Activated CD4-positive, alpha-beta T cell treated with anti-CD3 and anti-CD28 coated beads, Interleukin-2, Interleukin-4, amounts not matched to agents 100 ng/mL and 50 ng/mL, durations not matched to agents 16 hours and 8 hours (primary cell): ENCODE measurements around the gene C2orf92.
"Not testable (repeated sequence)": the region's sequence is repeated elsewhere in the genome, so short reads cannot be mapped to it uniquely, and the experiment has no call there.

Experiments
- DNase-seq: peaks from one replicate; pipeline ENCODE4 v3.0.0-alpha.2; 2020; ENCODE audit warnings: low spot score

C2orf92 gene

DNA sequence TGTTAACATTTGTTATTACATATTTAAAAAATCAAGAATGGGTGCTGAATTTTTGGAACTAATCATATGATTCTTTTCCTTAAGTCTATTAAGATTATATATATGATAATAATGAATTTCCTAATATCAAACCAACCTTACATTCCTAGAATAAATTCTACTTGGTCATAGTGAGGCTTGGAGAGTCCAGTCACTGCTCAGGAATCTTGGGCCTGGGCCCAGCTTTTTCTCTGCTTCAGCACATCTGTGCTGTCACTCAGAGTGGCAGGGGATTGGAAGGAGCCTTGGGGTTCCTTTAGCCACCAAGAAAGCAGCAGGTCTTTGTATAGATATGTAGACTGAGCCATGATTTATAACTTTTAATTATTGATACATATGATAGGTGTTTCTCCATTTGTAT is 24.0 kb downstream of the C2orf92 start:
- no peak for DNase-seq

DNA sequence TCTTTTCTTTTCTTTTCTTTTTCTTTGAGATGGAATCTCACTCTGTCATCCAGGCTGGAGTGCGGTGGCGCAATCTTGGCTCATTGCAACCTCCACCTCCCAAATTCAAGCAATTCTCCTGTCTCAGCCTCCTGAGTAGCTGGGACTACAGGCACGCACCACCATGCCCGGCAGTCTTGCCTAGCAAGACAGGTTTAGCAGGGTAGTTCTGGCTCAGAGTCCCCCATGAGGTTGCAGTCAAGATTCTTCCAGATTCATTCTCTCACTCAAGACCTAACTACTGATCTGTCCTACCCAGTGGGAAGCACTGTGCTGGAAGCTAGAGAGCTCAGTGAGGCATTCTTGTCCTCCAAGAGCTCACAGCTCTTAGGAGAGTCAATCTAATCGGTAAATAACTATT is 26.2 kb downstream of the C2orf92 start:
- no peak for DNase-seq

DNA sequence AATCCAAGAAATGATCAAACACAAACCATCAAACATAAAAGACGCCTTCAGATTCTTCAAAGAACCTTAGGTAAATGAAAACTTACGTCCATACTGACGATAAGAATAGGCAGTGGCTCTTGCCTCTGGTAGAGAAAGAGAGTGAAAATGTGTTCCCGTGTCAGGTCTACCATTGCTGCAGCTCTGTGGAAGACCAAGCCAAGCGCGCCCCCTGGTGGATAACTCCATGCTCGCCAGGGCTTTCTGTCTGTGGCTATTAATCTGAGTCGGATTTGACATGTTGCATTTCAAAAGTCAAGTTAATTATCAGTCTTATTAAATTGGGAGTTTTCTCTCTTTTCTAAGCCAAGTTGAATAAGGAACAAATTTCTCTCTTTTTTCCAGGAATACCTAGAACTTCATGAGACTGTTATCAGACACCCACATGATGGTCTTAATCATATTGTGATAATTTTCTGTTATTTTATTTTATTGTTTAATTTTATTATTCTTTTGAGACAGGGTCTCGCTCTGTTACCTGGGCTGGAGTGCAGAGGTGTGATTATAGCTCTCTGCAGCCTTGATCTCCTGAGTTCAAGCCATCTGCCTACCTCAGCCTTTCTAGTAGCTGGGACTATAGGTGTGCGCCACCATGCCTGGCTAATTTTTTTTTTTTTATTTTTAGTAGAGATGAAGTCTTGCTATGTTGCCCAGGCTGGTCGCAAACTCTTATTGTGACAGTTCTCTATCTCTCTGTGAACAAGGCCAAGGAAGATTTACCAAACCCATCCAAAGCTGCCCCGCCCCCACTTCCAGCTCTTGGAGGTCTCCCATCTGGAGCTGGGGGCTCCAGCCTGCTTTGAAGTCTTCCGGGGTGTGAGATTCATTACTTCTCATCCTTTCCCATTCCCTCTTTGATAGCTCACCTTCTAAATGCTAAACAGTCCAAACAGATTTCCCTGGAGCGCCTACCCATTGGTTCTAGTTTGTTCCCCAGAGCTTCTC is 28.0 kb downstream of the C2orf92 start:
- DNase-seq, result peak; percentile 93

DNA sequence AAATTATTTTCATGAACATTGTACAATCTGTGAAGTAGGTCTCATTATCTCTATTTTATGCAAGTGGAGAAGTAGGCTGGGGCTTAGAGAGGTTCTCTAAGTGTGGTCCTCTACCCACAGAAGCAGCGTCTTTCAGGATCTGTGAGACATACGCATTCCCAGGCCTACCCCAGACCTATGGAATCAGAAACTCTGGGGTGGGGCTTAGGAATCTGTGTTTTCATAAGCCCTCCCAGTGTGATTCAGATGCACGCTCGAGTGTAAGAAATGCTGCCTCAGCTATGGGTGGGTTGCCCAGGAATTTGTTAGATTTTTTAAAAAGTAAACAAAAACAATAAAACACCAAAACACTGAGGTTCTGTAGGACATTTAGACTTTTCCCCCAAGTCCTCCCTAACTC is 29.0 kb downstream of the C2orf92 start:
- DNase-seq, result no peak

DNA sequence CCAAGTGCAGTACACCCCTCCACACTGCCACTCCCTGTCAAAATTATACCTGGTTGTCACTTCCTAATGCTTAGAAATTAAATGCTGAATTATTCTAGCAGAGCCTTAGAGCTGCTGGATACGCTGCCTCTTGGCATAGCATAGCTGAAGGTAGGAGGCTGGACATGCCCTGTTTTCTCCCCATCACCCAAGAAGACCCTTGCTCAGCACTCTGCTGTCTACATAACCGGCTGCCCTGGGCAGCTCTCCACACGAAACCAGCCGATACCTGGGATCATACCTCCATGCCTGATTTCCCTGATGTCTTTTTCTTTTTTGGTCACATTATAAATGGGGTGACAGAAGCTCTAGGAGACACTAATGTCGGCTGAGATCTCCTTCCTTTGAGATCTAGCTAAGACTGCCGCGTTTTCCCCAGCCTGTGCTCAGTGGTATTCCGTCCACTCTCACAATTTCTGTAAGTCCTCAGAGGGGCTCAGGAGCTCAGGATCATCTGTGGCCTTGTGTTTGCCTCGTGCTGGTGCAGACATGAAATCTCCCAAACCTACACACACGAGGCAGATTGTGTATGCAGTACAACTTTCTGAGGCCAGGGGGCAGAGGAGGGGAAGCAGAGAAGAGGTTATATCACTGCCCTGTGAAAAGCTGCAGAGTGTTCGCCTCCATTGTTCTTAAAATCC is 30.4 kb downstream of the C2orf92 start:
- peak; percentile 74 for DNase-seq

DNA sequence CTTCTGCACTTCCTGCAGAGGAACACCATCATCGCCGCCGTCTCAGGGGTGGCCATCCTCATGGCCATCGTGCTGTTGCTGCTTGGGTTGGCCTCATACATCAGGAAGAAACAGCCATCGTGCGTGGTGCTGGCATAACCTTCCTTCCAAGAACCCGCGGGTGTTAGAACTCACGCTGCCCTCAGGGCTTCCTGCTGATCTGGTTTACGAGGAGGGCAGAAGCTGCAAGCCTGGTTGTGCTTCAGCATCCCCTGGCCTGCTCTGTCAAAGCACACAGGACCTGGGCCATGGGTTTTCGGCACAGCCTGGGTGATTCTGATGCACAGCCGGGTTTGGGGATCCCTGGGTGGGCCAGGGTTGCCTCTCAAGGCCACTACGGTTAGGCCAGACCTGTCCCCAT is 31.7 kb downstream of the C2orf92 start:
- no peak for DNase-seq

DNA sequence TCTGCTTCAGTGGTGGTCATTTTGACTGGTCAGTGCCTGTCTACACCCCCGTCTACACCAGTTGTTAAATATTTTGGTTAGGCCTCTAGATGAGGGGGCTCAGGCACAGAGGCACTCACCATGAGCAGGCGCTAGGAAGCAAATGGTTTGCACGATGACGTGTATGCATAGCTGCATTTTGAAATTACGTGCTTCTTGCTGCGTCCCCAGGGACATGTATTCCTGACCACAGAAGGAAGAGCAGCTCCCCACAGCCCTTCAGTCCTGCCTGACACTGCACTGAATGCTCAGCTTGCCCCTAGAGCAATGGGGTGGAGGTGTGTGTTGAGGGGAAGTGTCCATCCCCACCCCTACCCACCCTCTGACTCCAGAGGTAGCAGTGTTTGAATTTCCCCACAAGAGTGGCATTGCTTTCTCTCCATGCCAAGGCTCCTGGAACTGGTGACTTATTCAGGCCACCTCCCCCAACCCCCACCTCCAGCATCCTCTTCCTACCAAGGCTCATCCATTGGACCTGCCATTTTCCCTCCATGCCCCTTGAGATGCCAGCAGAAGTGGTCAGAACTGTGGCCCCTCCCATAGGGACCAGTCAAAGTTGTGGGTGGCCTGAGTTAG is 32.4 kb downstream of the C2orf92 start:
- no peak for DNase-seq

DNA sequence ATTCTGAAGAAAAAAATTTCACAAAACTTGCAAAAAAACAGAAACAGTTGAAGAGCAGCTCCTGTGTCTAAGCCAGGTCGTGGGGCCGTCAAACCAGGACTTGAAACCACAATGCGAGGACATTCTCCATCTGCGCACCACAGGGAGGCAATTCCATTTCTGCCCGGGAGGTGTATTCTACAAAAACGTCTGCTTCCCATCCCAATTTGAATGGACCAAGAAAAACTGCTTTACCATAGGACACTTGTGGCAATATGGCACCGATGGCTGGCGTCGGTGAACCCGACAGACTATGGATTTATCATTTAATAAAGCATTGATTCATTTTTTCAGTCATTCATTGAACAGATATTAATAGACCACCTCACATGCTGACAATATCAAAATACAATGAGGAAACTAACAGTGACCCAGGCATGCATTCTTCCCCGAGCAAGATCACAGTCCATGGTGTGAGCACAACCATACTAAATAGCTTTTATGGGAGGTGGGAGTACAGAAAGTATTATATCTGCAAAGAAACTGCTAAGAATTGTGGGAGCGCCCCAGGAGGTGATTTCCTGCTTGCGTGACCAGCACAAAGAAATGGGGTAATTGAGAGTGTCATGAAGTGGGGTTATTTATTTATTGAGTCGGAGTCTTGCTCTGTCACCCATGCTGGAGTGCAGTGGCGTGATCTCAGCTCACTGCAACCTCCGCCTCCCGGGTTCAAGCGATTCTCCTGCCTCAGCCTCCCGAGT is 33.4 kb downstream of the C2orf92 start:
- DNase-seq, result no peak

DNA sequence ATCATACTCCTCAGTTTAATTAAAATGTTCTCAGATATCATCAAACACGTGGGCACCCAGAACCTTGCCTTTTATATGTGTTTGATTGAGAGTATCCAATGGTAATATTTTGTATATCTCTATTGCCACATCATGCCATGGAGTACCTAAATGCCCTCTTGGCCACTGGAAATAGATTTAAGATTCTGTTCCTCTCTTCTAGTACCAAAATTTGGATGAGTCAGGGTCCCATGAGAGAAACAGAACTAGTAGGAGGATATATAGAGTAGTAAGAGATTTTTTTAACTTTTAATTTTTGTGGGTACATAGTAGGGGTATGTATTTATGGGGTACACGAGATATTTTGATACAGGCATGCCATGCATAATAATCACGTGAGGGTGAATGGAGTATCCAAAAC is 34.2 kb downstream of the C2orf92 start:
- DNase-seq, result no peak

DNA sequence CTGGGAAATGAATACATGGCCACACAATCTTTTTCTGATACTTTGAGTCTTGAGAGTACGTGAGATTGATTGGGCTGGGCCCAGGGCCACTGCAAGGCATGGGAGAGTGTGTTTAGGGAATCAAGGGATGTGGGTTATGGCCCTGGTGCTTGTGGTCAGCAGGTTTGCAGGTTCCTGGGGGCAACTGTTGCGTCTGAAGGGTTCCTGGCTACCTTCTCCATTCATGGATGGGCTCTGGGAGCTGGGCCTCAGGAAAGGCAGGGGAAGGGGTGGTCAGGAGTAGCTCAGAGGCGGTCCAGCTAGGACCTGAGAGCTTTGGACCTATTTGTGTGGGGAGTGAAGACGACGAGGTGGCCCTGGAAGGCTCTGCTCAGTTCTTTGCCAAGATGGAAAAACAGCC is 35.5 kb downstream of the C2orf92 start:
- DNase-seq, result no peak

DNA sequence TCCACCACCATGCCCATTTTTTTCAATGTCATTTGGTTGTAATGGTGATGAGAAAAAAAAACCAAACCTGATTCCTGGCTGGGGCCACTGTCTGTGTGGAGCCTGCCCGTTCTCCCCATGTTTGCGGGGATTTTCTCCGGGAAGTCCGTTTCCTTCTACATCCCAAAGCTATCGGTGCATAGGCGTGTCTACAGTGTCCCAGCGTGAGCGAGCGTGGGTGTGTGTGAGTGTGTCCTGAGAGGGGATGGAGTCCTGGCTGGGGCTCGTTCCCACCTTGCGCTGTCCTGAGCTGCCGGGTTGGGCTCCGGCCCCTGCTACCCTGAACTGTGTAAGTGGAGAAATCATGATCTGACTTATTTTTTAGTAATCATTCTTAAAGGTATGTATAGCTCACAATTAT is 36.6 kb downstream of the C2orf92 start:
- DNase-seq, result no peak

DNA sequence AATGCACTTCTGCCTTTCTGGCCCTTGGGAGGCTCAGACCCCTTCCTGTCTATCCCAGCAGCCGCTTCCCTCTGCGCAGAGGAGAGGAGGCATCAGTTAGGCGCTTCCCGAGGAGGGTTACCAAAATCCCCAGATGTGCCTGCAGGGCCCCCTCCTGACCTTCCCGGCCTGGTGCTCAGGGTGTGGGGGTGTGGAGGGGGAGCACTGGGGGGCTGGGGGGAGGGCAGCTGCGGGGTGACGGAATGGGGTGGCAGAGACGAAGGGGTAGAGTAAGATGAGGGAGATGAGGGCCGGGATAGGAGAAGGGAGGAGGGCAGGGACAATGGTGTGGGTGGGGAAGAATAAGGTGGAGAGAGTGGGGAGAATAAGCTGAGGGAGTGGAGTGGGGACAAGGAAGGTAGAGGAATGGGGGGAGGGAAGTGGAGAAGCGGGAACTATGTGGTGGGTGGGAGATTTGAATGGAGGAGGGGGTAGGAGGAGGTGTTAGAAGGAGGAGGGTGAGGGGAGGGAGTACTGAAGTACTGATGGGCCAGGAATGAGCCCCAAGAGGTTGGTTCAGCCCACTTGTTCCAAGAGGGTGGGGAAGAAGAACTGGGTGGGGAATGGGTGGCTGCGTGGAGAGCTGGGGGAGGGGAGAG is 37.3 kb downstream of the C2orf92 start:
- DNase-seq, result no peak

DNA sequence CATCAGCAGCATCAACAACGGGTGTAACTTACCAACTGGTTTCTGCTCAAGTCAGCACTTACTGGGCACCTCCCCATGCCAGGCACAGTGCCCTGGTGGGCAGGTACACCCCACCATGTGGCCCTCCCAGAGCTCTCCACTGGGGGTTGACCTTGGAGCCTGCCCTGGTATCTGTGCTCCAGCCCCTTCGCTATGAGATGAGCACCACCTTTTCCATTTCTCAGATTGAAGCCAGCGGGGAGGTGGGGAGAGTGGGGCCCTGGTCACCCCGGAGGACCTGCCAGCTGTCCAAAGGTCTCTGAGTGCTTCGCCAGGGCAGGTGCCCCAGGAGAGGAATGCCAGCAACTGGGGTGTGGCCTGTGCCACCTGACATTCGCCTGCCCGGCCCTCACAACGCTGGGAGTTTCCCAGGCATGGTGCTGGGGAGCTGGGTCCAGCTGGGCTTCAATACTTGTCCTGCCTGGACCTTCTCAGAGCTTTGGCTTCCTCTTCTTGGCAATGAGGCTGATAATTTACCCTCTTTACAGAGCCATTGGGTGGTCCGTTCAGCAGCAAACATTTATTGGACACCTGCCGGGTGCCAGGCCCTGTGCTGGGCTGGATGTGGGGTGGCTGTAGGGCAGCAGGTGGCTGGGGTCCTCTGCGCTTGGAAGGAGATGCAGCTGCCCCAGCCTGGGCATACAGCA is 38.0 kb downstream of the C2orf92 start:
- DNase-seq, result no peak

DNA sequence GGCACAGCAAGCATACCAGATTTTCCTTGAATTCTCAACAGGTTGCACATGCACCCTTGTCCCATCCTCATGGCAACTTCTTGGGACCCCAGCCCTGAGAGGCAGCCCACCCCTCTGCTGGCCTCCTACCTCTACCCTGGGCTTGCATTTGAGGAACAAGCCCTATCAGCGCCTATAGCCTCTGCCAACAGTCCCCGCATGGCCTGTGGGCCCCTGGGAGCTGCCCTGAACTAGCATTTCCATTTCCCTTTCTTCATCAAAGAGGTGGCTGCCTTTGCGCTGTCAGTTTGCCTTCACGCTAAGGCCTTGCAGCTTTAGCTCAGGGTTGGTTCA is 38.5 kb downstream of the C2orf92 start:
- DNase-seq, result no peak

DNA sequence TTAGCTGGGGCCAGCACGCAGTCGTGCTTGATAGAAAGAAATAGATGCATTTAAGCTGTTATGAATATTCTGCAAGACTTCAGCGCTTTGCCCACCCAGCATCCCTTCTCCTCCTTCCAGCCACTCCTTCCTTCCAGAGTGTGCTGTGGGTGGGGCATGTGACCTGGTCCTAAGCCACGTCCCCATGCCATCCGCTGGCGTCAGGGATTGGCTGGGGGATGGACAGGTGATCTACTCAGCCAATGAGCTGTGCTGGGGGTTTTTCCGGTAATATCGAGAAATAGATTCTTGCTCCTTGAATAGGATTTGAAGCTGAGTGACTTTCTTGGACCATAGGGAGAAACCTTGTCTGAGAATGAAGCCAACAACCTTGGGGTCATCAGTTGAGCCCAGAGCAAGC is 39.1 kb downstream of the C2orf92 start:
- no peak for DNase-seq

DNA sequence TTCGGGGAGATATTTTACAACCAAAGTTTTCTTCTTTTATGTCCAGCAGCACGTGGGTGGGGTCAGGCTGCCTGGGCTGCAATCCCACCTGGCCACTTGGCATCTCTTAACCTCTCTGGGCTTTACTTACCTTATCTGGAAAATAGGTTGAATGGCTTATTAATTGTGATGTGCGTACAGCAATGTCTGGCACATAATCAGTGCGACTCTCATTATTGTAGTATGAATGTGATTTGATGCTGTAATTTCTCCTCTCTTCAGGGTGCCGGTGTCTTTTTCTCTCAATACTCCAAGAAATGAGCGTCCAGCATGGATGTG is 41.8 kb downstream of the C2orf92 start:
- DNase-seq, result no peak

DNA sequence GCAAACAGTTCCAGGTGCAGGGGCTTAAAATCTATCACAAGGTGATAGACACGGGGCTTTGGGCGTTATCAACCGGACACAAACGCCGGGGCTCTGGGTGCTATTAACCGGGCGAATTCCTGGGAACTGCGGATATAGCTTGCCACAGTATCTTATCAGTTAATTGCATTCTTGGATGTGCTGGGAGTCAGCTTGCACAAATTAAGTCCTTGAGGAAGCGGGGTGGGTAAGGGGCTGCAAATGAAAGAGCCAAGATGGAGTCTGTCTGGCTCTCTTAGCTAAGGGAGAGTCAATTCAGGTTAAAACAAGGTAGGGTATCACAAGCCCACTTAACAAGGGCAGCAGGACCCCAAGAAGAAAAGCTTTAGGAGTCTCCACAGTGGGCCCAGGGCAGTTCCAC is 42.7 kb downstream of the C2orf92 start:
- DNase-seq, result not testable (repeated sequence)

DNA sequence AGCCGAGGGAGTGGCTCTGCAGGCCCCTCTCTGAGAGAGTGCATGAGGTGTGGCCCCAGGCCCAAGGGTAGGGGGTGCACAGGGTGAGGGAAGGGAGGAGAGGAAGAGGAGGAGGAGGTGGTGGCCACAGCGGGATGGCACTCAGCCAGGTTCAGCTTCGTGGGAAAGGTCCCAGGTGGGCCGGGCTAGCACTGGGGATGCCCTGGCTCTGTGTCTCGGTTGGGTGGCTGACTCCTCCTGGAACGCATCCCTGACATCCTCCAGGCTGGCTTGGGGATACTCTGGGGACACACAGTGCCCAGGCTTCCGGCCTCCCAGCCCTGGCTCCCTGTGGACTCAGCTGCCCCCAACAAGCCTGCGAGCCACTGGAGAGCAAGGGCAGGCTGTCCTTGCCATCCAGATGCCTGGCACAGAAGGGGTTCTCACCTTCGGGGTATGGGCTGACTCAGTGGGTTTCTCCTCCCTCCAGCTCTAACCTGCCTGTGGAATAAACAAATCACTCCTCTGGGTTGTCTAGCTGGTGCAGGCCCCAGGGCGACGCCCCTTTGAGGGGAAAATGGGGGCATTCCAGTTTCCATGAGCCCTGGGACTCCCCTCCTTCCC is 43.3 kb downstream of the C2orf92 start:
- DNase-seq, result peak; percentile 31

DNA sequence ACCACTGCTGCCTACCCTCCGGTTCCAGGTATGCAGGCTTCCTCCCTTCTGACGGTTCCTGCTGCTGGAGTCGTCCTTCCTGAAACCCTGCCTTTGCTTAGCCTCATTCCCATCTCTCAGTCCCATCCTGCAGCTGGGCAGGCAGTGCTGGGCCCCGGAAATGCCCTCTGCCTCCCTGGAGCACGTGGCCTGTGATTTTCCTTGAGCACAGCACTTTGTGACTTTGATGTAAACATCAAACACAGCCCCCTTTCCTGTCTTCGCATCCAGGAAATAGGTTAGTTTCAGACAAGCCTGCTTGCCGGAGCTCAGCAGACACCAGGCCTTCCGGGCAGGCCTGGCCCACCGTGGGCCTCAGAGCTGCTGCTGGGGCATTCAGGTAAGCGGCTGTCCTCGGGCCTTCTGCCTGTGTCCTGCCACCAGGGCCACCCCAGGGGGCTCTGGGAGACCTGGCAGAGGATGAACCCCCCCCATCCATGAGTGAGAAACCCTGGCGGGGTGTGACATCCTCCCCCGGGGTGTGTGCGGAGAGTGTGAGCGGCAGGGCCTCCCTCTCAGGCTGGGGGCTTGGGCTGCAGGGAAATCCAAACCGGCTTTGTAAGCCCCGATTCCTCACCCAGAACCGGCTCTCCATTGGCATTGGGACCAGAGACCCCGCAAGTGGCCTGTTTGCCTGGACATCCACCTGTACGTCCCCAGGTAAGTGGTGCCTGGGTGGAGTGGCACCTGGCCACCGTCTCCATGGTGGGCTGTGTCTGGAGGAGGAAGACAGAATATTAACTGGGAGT is 44.0 kb downstream of the C2orf92 start, which contains the start of gene ZAP70:
Gene ZAP70, plus strand, starts transcription at position 281 of the 788 bp plus-strand sequence. CDS start 10,461 bp downstream, outside the sequence.
- DNase-seq, result peak; percentile 80
